ENCODE data around the gene TMEM161B.

DNA sequence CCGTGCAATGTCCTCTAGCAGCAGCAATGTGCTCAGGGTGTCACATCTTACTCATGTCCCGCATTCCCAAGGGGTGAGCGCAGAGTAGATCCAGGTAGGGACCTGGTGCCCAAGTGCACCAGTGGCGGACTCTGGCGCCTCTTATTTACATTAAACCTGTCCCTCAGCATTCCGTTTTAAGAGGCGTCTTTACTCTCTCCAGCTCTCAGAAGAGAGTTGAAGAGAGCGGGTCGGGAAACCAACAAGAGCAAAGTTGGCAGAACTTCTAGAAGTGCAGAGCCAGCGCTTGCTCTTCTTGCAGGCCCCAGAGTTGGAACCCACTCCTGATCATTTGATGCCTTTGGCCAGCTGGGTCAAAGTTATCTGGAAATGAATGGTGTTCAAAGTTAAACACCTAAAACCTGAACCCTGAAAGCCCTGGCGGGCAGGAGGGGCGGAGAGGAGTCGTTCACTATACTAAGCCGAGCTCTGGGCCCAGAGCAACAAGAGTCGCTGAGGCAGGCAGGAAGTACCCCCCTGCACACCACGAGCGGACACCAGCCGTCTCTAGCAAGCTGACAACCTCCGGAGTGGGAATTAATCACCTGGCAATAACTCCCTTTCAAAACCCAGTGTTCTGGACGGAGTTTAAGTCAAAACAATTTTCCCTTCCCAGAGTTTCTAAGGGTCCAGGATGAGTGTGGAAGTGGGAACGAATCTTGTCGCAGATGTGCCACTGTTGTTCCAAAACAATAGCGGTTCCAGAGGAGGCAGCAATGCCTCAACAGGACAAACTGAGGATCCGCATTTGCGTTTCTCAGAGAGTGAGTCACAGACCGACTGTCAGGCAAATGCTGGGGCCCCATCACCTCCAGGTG, 122.8 kb downstream of the TMEM161B start:
- TF ChIP-seq, protein P1, sequence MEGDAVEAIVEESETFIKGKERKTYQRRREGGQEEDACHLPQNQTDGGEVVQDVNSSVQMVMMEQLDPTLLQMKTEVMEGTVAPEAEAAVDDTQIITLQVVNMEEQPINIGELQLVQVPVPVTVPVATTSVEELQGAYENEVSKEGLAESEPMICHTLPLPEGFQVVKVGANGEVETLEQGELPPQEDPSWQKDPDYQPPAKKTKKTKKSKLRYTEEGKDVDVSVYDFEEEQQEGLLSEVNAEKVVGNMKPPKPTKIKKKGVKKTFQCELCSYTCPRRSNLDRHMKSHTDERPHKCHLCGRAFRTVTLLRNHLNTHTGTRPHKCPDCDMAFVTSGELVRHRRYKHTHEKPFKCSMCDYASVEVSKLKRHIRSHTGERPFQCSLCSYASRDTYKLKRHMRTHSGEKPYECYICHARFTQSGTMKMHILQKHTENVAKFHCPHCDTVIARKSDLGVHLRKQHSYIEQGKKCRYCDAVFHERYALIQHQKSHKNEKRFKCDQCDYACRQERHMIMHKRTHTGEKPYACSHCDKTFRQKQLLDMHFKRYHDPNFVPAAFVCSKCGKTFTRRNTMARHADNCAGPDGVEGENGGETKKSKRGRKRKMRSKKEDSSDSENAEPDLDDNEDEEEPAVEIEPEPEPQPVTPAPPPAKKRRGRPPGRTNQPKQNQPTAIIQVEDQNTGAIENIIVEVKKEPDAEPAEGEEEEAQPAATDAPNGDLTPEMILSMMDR (IDR thresholded peaks at IDR 0.05): no peak
- TF ChIP-seq POLR2A (IDR thresholded peaks at IDR 0.05) (no peak), EP300 (IDR thresholded peaks at IDR 0.05) (no peak)
